Breast epithelium (tissue), 4 donors: ENCODE results near the gene HEXIM1. TPM values are rescaled to one million over a fixed set of nuclear protein-coding genes. Genes with fewer than 3 reads are reported as not detected.

Experiments used
- DNase-seq, 2 donors: peaks; one replicate each; pipeline ENCODE4 v3.0.0-alpha.2; 2019; ENCODE audit warnings: low spot score in 2 of 2
- H3K27ac ChIP-seq, 2 donors: fragments of 200-600 bp; sonication (generic) in 1 of 2; one replicate each; pipeline ENCODE4 v1.5.1; 2016 to 2019; ENCODE audit warnings: mild to moderate bottlenecking in 1 of 2
- H3K27me3 ChIP-seq, 2 donors: fragments of 200-600 bp; sonication (generic) in 1 of 2; one replicate each; pipeline versions ENCODE4 v1.5.1 to v1.6.0; 2017 to 2019; ENCODE audit warnings: control low read depth in 1 of 2, mild to moderate bottlenecking in 1 of 2
- H3K36me3 ChIP-seq: fragments of 200-600 bp; one replicate; pipeline ENCODE4 v1.5.1; 2019
- H3K4me1 ChIP-seq, 2 donors: fragments of 200-600 bp; sonication (generic); one replicate each; pipeline ENCODE4 v1.5.1; 2016 to 2019; ENCODE audit warnings: control low read depth in 1 of 2
- H3K4me3 ChIP-seq, 3 donors: fragments of 200-600 bp; sonication (generic); 1 replicate in 2 of 3; 2 replicates in 1 of 3; pipeline ENCODE4 v1.5.1; 2016 to 2019; ENCODE audit warnings: mild to moderate bottlenecking in 3 of 3, moderate library complexity in 2 of 3
- H3K9me3 ChIP-seq, 2 donors: fragments of 200-600 bp; sonication (generic) in 1 of 2; one replicate each; pipeline ENCODE4 v1.5.1; 2016 to 2019; ENCODE audit warnings: control low read depth in 1 of 2
- POLR2A ChIP-seq: fragments of 450-650 bp; IDR thresholded peaks from one replicate; pipeline ENCODE4 v1.6.1; 2016; ENCODE audit warnings: antibody characterized with exemption, mild to moderate bottlenecking, moderate library complexity
- POLR2AphosphoS5 ChIP-seq, 3 donors: sonication (generic); formaldehyde crosslinking; IDR thresholded peaks; one replicate each; pipeline ENCODE4 v1.6.1; 2017; ENCODE audit warnings: antibody characterized with exemption in 3 of 3
- intact Hi-C: fragments of 100-400 bp; cut with DNase I; formaldehyde crosslinking; loops from one replicate; pipeline ENCODE4 v1.15.1; 2023; ENCODE audit warnings: low total_unique reads
- total RNA-seq, 3 donors: library from RNA; depleted of rRNA; stranded (reverse); fragments of >200 nt; gene quantifications; one replicate each; pipeline ENCODE4 v1.1.0, GENCODE V29; 2016
- TF ChIP-seq, protein P1 (sequence below), 3 donors: fragments of 450-650 bp; IDR thresholded peaks; one replicate each; pipeline ENCODE4 v1.5.1; 2016 to 2017; ENCODE audit warnings: antibody characterized with exemption in 3 of 3, mild to moderate bottlenecking in 3 of 3, moderate library complexity in 3 of 3

The HEXIM1 gene
- total RNA-seq, 3 donors from 2014 or later, result 21.3 to 35.6 (median 33.4) TPM

DNA sequence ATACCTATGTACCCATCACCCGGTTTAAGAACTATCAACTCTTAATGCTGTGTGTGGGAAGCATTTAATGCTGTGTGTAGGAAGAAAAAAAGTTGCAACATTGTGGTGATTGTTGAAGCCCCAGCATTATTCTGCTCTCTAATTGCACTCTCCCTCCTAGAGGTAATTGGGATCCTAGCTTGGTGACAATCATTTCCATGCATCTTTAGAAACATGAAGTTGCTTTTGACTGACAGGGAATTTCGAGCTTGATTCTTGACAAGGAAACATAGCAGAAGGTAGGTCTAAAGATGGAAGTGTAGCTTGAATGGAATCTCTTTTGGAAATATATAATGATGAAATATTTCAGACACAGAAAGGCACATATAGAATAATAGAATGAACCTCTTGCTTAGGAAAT is 40.7 kb downstream of the HEXIM1 start:
- TF ChIP-seq, protein P1, sequence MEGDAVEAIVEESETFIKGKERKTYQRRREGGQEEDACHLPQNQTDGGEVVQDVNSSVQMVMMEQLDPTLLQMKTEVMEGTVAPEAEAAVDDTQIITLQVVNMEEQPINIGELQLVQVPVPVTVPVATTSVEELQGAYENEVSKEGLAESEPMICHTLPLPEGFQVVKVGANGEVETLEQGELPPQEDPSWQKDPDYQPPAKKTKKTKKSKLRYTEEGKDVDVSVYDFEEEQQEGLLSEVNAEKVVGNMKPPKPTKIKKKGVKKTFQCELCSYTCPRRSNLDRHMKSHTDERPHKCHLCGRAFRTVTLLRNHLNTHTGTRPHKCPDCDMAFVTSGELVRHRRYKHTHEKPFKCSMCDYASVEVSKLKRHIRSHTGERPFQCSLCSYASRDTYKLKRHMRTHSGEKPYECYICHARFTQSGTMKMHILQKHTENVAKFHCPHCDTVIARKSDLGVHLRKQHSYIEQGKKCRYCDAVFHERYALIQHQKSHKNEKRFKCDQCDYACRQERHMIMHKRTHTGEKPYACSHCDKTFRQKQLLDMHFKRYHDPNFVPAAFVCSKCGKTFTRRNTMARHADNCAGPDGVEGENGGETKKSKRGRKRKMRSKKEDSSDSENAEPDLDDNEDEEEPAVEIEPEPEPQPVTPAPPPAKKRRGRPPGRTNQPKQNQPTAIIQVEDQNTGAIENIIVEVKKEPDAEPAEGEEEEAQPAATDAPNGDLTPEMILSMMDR (IDR thresholded peaks at IDR 0.05), result no peak
- TF ChIP-seq POLR2AphosphoS5 (IDR thresholded peaks at IDR 0.05) (no peak), POLR2A (no peak)
- H3K4me1 ChIP-seq, result no peaks in the 10 kb centered on the region
- H3K9me3 ChIP-seq, result no peaks in the 10 kb centered on the region
- no peaks in the 10 kb centered on the region for H3K36me3 ChIP-seq
- H3K4me3 ChIP-seq, result no peak overlapping the region
- no peak overlapping the region for H3K27ac ChIP-seq
- H3K27me3 ChIP-seq, result no peaks in the 10 kb centered on the region
- no peak for DNase-seq
- intact Hi-C loops, result no loop called here

DNA sequence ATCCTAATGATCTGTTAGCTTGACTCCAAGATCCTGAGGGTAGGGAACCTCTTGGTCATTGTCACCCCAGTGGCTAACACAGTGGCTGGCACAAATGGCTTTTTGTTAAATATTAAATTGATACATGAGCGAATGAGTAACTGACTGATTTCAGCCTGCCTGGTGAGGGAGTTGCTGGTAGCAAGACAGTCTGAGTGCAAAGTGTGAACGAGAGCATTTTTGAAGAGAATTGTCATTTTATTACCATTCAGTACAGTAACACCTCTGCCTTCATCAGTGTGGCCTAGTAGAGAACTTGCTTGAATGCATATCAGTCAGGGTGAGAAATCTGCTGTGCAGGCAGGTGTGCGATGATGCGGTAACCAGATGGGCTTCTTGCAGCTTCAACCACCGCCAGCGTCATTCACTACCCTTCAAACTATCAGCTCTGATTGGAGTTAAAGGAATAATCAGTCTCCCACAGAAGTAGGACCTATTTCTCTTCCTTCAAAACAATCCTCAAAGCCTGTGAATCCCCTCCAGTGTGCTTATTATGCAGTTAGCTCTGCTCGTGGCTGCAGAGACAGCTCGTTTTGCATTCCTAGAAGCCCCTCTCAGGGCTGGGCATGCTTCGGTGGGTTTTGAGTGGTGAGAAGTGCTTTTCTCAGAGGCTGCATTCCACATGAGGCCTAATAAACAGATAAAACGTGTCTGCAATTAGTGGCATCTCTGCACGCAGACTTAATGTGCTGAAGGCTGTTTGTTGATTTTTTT is 42.4 kb downstream of the HEXIM1 start:
- Histone ChIP-seq H3K36me3 (no peaks in the 10 kb centered on the region), H3K27me3 (no peaks in the 10 kb centered on the region), H3K4me3 (no peak overlapping the region), H3K4me1 (no peaks in the 10 kb centered on the region), H3K27ac (no peak overlapping the region), H3K9me3 (no peaks in the 10 kb centered on the region)
- intact Hi-C loops, result no loop called here
- TF ChIP-seq, protein P1 (IDR thresholded peaks at IDR 0.05), result no peak
- TF ChIP-seq POLR2A (no peak), POLR2AphosphoS5 (IDR thresholded peaks at IDR 0.05) (no peak)
- no peak for DNase-seq

DNA sequence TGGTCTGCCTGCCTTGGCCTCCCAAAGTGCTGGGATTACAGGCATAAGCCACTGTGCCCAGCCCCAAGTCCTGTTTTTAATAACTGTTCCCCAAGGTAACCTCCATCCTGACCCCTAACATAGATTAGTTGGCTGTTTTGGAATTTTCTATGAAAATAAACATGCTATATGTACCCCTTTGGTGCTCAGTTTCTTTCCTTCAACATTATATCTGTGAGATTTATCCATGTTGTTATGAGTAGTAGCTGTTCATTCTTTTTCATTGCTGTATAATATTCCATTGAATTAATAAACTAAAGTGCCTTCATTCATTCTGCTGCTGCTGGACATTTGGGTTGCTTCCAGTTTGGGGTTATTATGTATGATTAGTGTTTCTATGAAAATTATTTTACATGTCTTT is 47.1 kb downstream of the HEXIM1 start:
- H3K27ac ChIP-seq, result no peak overlapping the region
- intact Hi-C loops, result loop anchor here (5.0 kb wide), 1 partner anchor 58 kb away; the partner anchor contains the start of gene ACBD4
- H3K4me3 ChIP-seq, result no peak overlapping the region
- H3K27me3 ChIP-seq, result no peaks in the 10 kb centered on the region
- no peaks in the 10 kb centered on the region for H3K36me3 ChIP-seq
- no peaks in the 10 kb centered on the region for H3K4me1 ChIP-seq
- no peak for DNase-seq
- H3K9me3 ChIP-seq, result no peaks in the 10 kb centered on the region
- no peak for TF ChIP-seq POLR2A

DNA sequence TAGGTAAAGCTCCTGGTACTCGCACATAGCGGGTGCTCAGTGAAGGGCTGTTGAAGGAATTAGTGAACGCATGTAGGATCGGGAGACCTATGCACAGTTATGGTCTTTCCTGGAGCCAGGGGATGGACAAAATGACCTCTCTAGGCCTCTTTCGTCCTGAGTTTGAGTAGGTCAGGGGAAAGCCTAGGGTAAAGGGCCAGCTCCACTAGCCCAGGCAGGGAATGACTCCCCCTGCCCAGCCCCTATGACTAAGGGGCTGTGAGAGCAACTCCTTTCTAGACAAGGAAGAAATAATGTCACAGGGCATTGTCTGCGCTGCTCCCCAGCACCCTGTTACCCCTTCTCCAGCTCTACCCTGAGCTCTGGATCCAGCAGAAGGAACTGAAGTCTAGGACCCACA is 48.8 kb downstream of the HEXIM1 start:
- TF ChIP-seq, protein P1 (IDR thresholded peaks at IDR 0.05), result no peak
- TF ChIP-seq POLR2AphosphoS5 (IDR thresholded peaks at IDR 0.05) (no peak), POLR2A (no peak)
- Histone ChIP-seq H3K36me3 (no peaks in the 10 kb centered on the region), H3K4me3 (no peak overlapping the region), H3K9me3 (no peaks in the 10 kb centered on the region), H3K27ac (peak overlapping the region; percentile 77 to 86), H3K27me3 (no peaks in the 10 kb centered on the region), H3K4me1 (no peaks in the 10 kb centered on the region)
- intact Hi-C loops, result loop anchor here (5.0 kb wide), 1 partner anchor 60 kb away; the partner anchor contains the start of gene ACBD4
- DNase-seq, result no peak

DNA sequence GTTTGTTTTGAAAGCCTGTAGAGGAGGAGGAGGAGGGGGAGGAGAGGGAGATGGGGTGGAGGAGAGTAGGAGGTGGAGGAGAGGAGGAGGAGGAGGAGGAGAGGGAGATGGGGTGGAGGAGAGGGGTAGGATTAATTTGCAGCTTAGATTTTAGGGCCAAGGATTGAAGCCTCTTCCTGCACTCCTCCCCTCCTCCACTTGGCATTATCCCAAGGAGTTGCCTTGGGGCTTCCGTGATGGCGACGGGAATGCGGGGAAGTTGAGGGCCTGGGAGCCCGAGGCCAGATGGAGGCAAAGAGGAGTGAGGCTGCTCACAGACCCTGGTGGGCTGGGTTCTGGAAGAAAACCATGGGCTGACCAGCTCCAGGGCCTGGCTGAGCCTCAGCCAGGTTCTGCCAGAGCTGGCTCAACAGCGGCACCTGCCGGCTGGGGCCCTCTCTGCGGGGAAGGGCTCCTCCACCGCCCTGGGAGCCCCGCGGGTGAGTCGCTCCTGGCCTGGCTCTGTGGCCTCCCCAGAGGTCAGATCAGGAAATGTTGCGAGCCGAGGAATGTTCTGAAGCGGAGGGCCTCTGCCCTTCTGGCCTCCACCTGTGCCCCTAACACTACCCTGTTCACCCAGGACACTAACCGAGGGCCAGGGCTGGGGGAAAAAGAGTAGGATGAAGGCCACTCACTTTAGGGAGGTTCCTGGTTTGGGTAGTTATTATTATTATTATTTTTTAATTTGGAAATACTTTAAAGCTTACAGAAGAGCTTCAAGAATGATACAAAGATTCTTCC is 49.5 kb downstream of the HEXIM1 start:
- H3K4me1 ChIP-seq, result no peaks in the 10 kb centered on the region
- peak; percentile 78 to 91 for DNase-seq
- no peaks in the 10 kb centered on the region for H3K9me3 ChIP-seq
- H3K36me3 ChIP-seq, result no peaks in the 10 kb centered on the region
- intact Hi-C loops, result loop anchor here (5.0 kb wide), 1 partner anchor 60 kb away; the partner anchor contains the start of gene ACBD4
- H3K27ac ChIP-seq, result peak overlapping the region; percentile 77 to 86
- H3K27me3 ChIP-seq, result no peaks in the 10 kb centered on the region
- peak overlapping the region in 1 of 3 donors; percentile 37 for H3K4me3 ChIP-seq
- TF ChIP-seq POLR2A (no peak), POLR2AphosphoS5 (IDR thresholded peaks at IDR 0.05) (peak in 2 of 3 donors; percentile 72 to 80)
- TF ChIP-seq, protein P1 (IDR thresholded peaks at IDR 0.05), result peak; percentile 95 to 99 (median 99)
